SU-DHL-6 (cell line): Measurements from ENCODE around the gene TPBGL.

Experiments
- H2AFZ ChIP-seq: fragments of 200-600 bp; sonication (generic); 2 replicates; pipeline ENCODE4 v1.6.1; 2014; ENCODE audit warnings: low read depth, mild to moderate bottlenecking, moderate library complexity, mixed read lengths, antibody characterized with exemption, low read length; ENCODE audit not compliant: severe bottlenecking
- H3F3A ChIP-seq: fragments of 200-600 bp; shearing (Covaris generic); 2 replicates; pipeline ENCODE4 v1.6.0; 2016; ENCODE audit warnings: antibody characterized with exemption, mild to moderate bottlenecking; ENCODE audit not compliant: insufficient read depth
- H3K27ac ChIP-seq: fragments of 200-600 bp; sonication (generic); 2 replicates; pipeline ENCODE4 v1.5.1; 2016; ENCODE audit warnings: low read depth, mild to moderate bottlenecking, low read length, moderate library complexity, mixed read lengths
- H3K27me3 ChIP-seq: fragments of 200-600 bp; sonication (generic), shearing (Covaris generic); 2 replicates; pipeline ENCODE4 v1.6.0; 2014; ENCODE audit warnings: mild to moderate bottlenecking, low read length
- H3K36me3 ChIP-seq: fragments of 200-600 bp; sonication (generic); 2 replicates; pipeline ENCODE4 v1.6.1; 2014; ENCODE audit warnings: mild to moderate bottlenecking, low read length, mixed read lengths
- H3K4me2 ChIP-seq: fragments of 300-600, 200-600 bp; shearing (Covaris generic), sonication (generic); 2 replicates; pipeline ENCODE4 v1.6.0; 2014; ENCODE audit warnings: low read length, low read depth, mild to moderate bottlenecking; ENCODE audit not compliant: poor library complexity, severe bottlenecking
- H3K4me3 ChIP-seq: fragments of 200-600 bp; sonication (generic); 2 replicates; pipeline ENCODE4 v1.5.1; 2014; ENCODE audit warnings: antibody characterized with exemption, low read length, mild to moderate bottlenecking, mixed read lengths; ENCODE audit not compliant: insufficient read depth, poor library complexity, severe bottlenecking
- H3K79me2 ChIP-seq: fragments of 200-600 bp; sonication (generic); 2 replicates; pipeline ENCODE4 v1.6.1; 2014; ENCODE audit warnings: mild to moderate bottlenecking, low read length, moderate library complexity; ENCODE audit not compliant: insufficient read depth
- H3K9ac ChIP-seq: fragments of 200-600 bp; sonication (generic); 2 replicates; pipeline ENCODE4 v1.7.0; 2014; ENCODE audit warnings: mild to moderate bottlenecking, low read length
- H3K9me2 ChIP-seq: fragments of 200-600 bp; sonication (generic); replicated peaks from 2 replicates; pipeline ENCODE4 v1.6.1; 2014; ENCODE audit warnings: low read length; ENCODE audit not compliant: insufficient read depth
- H3K9me3 ChIP-seq: fragments of 200-600 bp; sonication (generic); 2 replicates; pipeline ENCODE4 v1.6.1; 2014; ENCODE audit warnings: low read length, mixed read lengths; ENCODE audit not compliant: insufficient read depth
- H4K20me1 ChIP-seq: fragments of 200-600 bp; sonication (generic); 2 replicates; pipeline ENCODE4 v1.6.1; 2014; ENCODE audit warnings: low read depth, mild to moderate bottlenecking, antibody characterized with exemption, low read length, moderate library complexity, mixed read lengths
- EZH2phosphoT487 ChIP-seq: fragments of 200-600 bp; sonication (generic), shearing (Covaris generic); conservative IDR thresholded peaks from 2 replicates; pipeline ENCODE4 v1.6.1; 2018; ENCODE audit warnings: mild to moderate bottlenecking, antibody characterized with exemption, low read length, moderate library complexity, mixed read lengths
- TF ChIP-seq, protein P1 (sequence below): fragments of 200-600 bp; sonication (generic); IDR thresholded peaks from one replicate; pipeline ENCODE4 v1.5.1; 2017; ENCODE audit warnings: antibody characterized with exemption, mild to moderate bottlenecking, low read length, moderate library complexity; ENCODE audit not compliant: insufficient read depth, poor library complexity, severe bottlenecking

The TPBGL gene

DNA sequence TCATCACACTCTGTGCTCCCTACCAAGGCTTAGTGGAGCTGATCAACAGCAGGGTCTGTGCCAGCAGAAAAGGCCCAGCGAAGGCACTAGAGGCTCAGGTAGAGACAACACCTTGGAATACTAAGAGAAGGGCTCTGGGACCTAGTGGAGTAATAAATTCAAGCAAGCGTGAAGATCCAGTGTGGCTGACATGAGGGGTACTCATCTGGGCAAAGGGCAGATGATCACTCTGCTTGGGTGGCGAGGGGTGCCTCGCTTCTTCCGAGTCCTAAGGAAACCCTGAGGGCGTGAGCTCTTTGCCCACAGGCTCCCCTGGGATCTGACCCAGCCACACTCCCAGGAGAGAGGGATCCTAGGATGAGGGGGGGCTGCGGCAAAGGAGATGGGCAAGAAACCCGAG, 3.5 kb upstream of the TPBGL start:
- Histone ChIP-seq H3K9me3 (no peaks in the 10 kb centered on the region), H3K4me2 (no peak overlapping the region), H3K79me2 (no peaks in the 10 kb centered on the region), H3K4me3 (no peak overlapping the region), H4K20me1 (no peaks in the 10 kb centered on the region), H3F3A (no peaks in the 10 kb centered on the region), H3K27ac (no peak overlapping the region), H3K36me3 (no peaks in the 10 kb centered on the region), H3K9ac (no peak overlapping the region), H3K9me2 (no peaks in the 10 kb centered on the region), H3K27me3 (no peaks in the 10 kb centered on the region), H2AFZ (no peak overlapping the region)
- TF ChIP-seq, protein P1, sequence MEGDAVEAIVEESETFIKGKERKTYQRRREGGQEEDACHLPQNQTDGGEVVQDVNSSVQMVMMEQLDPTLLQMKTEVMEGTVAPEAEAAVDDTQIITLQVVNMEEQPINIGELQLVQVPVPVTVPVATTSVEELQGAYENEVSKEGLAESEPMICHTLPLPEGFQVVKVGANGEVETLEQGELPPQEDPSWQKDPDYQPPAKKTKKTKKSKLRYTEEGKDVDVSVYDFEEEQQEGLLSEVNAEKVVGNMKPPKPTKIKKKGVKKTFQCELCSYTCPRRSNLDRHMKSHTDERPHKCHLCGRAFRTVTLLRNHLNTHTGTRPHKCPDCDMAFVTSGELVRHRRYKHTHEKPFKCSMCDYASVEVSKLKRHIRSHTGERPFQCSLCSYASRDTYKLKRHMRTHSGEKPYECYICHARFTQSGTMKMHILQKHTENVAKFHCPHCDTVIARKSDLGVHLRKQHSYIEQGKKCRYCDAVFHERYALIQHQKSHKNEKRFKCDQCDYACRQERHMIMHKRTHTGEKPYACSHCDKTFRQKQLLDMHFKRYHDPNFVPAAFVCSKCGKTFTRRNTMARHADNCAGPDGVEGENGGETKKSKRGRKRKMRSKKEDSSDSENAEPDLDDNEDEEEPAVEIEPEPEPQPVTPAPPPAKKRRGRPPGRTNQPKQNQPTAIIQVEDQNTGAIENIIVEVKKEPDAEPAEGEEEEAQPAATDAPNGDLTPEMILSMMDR: no peak
- no peak for TF ChIP-seq EZH2phosphoT487

GRCh38 chr11:75238595-75239440, 1.8 kb upstream of the TPBGL start:
- TF ChIP-seq, protein P1: no peak
- TF ChIP-seq EZH2phosphoT487: no peak
- Histone ChIP-seq H3K4me3 (no peak overlapping the region), H3K27ac (no peak overlapping the region), H2AFZ (no peak overlapping the region), H3F3A (no peaks in the 10 kb centered on the region), H3K9ac (no peak overlapping the region), H3K36me3 (no peaks in the 10 kb centered on the region), H3K4me2 (no peak overlapping the region), H4K20me1 (no peaks in the 10 kb centered on the region), H3K27me3 (no peaks in the 10 kb centered on the region), H3K9me2 (no peaks in the 10 kb centered on the region), H3K79me2 (no peaks in the 10 kb centered on the region), H3K9me3 (no peaks in the 10 kb centered on the region)

- TF ChIP-seq, protein P1: no peak
- no peak for TF ChIP-seq EZH2phosphoT487
- no peak overlapping the region for H2AFZ ChIP-seq
- H3K36me3 ChIP-seq: no peaks in the 10 kb centered on the region
- H3K79me2 ChIP-seq: no peaks in the 10 kb centered on the region
- no peak overlapping the region for H3K9ac ChIP-seq
- H3F3A ChIP-seq: no peaks in the 10 kb centered on the region
- H3K27ac ChIP-seq: no peak overlapping the region
- no peak overlapping the region for H3K4me3 ChIP-seq
- no peaks in the 10 kb centered on the region for H3K9me3 ChIP-seq
- no peaks in the 10 kb centered on the region for H3K27me3 ChIP-seq
- no peaks in the 10 kb centered on the region for H3K9me2 ChIP-seq
- no peaks in the 10 kb centered on the region for H4K20me1 ChIP-seq
- no peak overlapping the region for H3K4me2 ChIP-seq
These were observed 863 bp upstream of the TPBGL start for GRCh38 chr11:75239531-75240290.
